Fibroblast of skin of right biceps (primary cell): Measurements from ENCODE around the gene STARD4.

Experiments
- DNase-seq: peaks from one replicate; pipeline ENCODE4 v3.0.0-alpha.2; 2013

The STARD4 gene

GRCh38 chr5:111520908-111521307 lies 8.6 kb upstream of the STARD4 start:
- DNase-seq: no peak

DNA sequence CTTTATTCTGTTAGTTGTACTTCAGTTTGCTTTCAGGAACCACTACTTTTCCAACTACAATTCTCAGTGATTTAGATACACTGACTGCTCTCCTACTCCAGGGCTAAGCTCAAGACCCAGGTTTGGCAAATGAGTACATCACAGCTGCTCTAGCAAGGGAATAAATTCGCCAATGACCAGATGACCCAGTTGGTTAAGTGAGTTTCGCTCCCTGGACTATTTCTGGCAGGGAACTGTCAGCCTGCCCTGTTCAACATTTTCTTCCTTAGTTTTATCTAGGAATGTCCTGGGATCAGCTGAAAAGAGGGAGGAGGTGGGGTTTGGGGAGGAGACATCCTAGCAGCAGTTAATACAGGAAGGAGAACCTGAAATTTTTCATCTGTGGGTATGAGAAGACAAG lies 6.4 kb upstream of the STARD4 start:
- DNase-seq: no peak

GRCh38 chr5:111517853-111518501 lies 5.6 kb upstream of the STARD4 start:
- no peak for DNase-seq

GRCh38 chr5:111514087-111514486 lies 1.8 kb upstream of the STARD4 start:
- no peak for DNase-seq

DNA sequence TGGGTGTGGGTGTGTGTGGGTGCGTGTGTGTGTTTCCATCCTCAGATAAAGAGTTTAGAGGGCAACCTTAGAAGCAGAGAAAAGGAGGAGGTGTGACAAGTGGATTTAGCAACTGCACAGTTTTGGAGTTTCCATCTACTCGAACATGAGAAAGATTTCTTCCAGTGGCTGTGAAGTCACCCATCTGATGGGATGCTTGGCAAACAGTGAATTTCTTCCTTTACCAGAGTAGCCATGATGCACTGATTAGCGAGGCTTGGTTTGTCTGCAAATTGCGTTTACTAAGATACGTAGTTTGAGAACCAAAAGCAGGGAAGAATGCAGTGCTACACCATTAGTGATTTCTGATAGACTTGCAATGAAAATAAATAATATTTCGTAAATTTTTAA lies 791 bp upstream of the STARD4 start:
- DNase-seq: no peak

DNA sequence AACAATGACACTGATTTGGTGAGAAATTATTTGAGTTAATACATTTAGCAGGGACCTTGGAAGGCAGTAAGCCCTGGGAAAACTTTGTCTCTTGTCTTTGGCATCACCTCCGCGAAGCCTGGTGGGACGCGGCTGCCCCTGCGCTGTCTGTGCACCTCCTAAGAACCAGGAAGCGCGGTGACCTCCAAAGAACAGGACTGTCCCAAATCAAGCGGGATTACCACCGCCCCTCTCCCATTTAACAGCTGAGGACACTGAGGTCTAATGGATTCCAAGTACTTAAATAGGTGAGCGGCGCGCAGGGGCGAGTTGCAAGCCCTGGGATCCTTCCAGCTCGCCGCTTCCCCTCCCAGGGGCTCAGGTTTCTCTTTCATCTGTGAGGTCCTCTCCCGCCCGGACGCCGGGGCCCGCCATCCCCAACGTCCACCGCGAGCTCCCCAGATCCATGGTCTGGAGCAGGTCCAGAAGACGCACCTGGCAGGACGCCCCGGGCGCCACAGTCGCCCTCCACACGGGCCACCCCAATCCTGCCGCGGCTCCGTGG lies 432 bp downstream of the STARD4 start:
- DNase-seq: peak; percentile 24

GRCh38 chr5:111511174-111511830 lies 1.0 kb downstream of the STARD4 start:
- DNase-seq: peak; percentile 72

GRCh38 chr5:111509119-111509518 lies 3.2 kb downstream of the STARD4 start:
- DNase-seq: no peak

GRCh38 chr5:111507276-111507675 lies 5.1 kb downstream of the STARD4 start:
- DNase-seq: no peak

DNA sequence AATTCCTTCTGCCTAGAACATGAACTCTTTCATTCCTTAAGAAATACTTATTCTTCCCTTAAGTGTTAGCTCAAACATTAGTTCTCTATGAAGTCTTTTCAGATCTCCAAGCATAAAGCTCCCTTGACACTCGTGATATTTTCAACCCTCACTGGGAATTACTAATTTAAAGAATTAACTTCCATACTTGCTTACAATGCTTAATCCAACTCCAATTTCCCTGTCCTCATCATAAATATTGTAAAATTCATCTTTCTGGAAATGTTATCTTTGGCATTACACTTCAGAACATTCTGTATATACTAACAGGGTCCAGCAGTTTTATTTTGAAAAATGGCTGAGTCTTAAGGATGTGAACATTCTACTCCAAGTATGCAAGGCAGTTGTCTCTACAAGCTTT lies 7.2 kb downstream of the STARD4 start:
- DNase-seq: no peak

GRCh38 chr5:111502956-111503355 lies 9.4 kb downstream of the STARD4 start:
- DNase-seq: peak; percentile 75

GRCh38 chr5:111498346-111498745 lies 14.0 kb downstream of the STARD4 start:
- no peak for DNase-seq

DNA sequence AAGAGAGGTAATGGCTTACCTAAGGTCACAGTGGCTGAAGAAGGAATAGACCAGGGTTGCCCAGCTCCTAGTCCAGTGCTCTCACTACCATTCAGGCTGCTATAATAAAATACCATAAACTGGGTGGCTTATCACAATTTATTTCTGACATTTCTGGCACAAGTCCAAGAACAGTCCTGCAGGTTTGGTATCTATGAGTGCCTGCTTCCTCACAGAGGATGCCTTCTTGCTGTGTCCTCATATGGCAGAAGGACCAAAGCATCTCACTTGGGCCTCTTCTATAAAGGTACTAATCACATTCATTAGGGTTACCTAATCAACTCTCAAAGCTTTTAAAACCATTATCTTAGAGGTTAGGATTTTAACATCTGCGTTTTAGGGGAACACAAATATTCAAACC lies 17.2 kb downstream of the STARD4 start:
- no peak for DNase-seq

DNA sequence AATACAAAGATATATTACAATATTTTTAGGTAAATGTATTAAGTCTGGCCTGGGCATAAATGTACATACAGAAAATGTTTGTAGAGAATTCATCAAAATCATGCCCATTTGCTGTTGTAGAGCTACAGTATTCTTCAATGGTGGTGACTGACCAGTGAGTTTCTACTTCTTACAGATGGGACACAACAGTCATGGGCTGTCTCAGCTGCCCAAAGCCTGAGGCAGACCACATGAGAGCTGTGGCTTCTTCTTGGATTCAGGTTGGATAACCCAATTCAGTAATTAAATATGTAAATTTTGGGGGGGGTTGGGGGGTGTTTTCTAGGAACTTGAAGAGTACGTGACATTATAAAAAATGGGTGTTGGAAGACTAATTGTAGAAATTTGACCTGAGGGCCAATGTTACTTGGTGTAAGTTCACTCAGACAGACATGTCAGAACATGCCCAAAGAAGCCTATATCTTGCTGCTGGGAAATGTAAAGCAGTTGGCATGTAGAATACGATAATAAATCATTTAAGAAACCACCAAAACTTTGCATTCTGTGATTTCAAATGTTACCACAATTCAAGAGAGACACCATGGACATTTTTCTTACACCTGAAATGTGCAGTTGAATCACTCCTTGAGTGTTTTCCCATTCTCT lies 17.9 kb downstream of the STARD4 start:
- peak; percentile 14 for DNase-seq

DNA sequence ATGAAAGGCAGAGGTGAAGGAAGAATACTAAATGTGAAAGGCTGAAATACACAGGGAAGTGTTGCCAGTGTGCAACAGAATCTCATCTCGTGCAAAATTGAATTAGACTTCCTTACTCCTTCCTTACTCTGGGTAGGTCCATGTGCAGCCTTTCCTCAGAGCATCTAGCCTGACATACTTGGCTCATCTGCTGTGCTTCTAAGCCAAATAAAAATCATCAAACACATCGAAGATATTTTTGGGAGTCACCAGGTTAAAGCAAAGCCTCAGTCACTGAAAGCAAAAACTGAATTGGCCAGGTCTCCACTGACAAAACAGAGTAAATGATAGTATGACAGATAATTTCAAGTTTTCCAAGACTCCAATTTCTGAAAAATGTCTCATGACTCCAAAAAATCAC lies 19.3 kb downstream of the STARD4 start:
- no peak for DNase-seq

- no peak for DNase-seq
Measured at GRCh38 chr5:111488353-111488752, 24.0 kb downstream of the STARD4 start.

GRCh38 chr5:111486926-111487325 lies 25.4 kb downstream of the STARD4 start:
- no peak for DNase-seq

- no peak for DNase-seq
Measured at GRCh38 chr5:111486055-111486454, 26.3 kb downstream of the STARD4 start.

DNA sequence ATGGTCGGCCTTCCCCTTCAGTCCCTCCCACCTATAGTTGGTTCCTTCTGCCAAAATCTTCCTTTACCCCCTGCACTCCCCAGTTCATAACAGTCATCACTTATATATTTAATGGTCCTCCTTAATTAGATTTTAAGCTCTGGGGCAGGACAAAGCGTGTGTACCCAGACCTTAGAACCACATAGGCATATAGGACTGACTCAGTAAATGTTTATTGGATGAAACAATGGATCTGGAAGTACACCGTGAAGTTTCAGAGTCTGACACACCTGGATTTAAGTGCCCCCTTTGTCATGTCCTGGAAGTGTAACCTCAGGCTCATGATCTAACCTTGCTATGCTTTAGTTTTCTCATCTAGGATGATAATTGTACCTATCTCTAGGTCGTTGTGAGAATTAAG lies 32.0 kb downstream of the STARD4 start:
- no peak for DNase-seq

GRCh38 chr5:111478898-111479297 lies 33.4 kb downstream of the STARD4 start:
- DNase-seq: no peak

GRCh38 chr5:111478266-111478665 lies 34.1 kb downstream of the STARD4 start:
- no peak for DNase-seq

DNA sequence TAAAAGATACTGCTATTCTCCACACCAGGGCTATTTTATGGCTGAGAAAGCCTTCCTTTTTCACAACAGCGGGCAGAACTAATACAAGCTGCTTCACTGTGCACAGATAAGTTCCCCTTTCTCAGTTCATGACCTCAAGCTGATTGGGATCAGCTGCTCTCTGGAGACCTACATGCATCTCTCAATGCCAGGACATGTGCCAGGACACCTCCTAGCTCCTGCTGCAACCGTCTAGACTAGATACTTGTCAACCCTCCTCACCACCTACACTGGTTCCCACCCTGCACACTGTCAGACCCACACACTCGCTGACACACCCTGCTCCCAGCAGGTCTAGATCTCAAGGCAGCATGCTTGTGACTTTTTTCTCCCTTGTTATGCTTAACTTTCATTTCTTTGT lies 39.8 kb downstream of the STARD4 start:
- no peak for DNase-seq

DNA sequence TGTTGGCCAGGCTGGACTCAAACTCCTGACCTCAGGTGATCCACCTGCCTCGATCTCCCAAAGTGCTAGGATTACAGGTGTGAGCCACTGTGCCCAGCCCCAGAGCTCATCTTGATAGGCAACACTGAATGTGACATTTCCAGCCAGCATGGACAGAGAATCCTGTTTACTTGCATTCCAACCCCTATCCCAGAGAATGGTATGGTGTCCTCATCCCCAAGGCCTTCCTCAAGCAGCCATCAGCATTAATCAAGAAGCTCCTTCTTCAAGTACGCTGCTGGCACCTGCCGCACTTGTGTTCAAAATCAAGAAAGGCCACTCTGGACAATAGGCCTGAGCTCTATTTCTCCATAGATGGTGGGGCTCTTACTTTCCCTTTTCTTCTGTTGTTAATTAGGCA lies 40.2 kb downstream of the STARD4 start:
- no peak for DNase-seq

GRCh38 chr5:111469903-111470302 lies 42.4 kb downstream of the STARD4 start:
- DNase-seq: no peak
